ENCODE measurements around the gene FBXO48.

The FBXO48 gene

GRCh38 chr2:68458981-68459380, 8.1 kb downstream of the FBXO48 start:
- no peak overlapping the region for H3K27ac ChIP-seq (ENCODE audit: low read length)
- no peak overlapping the region for H3K9ac ChIP-seq (ENCODE audit: low read depth, low read length)
- no peak for TF ChIP-seq EZH2 (IDR thresholded peaks at IDR 0.05; ENCODE audit: borderline replicate concordance, low read depth, low read length, severe bottlenecking)
- no peak for TF ChIP-seq CTCF (IDR thresholded peaks at IDR 0.05; ENCODE audit: borderline replicate concordance, extremely low read depth, low read length, poor library complexity, severe bottlenecking)
- no peak overlapping the region for H3K4me2 ChIP-seq (ENCODE audit: insufficient read depth, low read length)
- DNase-seq = no peak
- H3K4me3 ChIP-seq (ENCODE audit: low read depth in 1 of 2, low read length in 2 of 2) = no peak overlapping the region
- H3K4me1 ChIP-seq (ENCODE audit: insufficient read depth, low read length) = peaks cover 9% of the 10 kb centered on the region
- no peaks in the 10 kb centered on the region for H3K36me3 ChIP-seq (ENCODE audit: insufficient read depth, low read length)
- no peak overlapping the region for H2AFZ ChIP-seq (ENCODE audit: low read depth, low read length)
- ATAC-seq (ENCODE audit: insufficient read depth, low read depth) = no peak
- no peaks in the 10 kb centered on the region for H3K79me2 ChIP-seq (ENCODE audit: insufficient read depth, low read length)
- no peaks in the 10 kb centered on the region for H3K27me3 ChIP-seq (ENCODE audit: insufficient read depth, low read length, poor library complexity)
- no peaks in the 10 kb centered on the region for H3K9me3 ChIP-seq (ENCODE audit: insufficient read depth, low read length, severe bottlenecking)
- no peaks in the 10 kb centered on the region for H4K20me1 ChIP-seq (ENCODE audit: insufficient read depth, low read length)

- no peaks in the 10 kb centered on the region for H3K36me3 ChIP-seq (ENCODE audit: insufficient read depth, low read length)
- H3K9ac ChIP-seq (ENCODE audit: low read depth, low read length) = no peak overlapping the region
- no peak overlapping the region for H3K27ac ChIP-seq (ENCODE audit: low read length)
- TF ChIP-seq EZH2 (IDR thresholded peaks at IDR 0.05; ENCODE audit: borderline replicate concordance, low read depth, low read length, severe bottlenecking) = no peak
- ATAC-seq (ENCODE audit: insufficient read depth, low read depth) (no peak), DNase-seq (no peak)
- H3K9me3 ChIP-seq (ENCODE audit: insufficient read depth, low read length, severe bottlenecking) = no peaks in the 10 kb centered on the region
- H3K4me3 ChIP-seq (ENCODE audit: low read depth in 1 of 2, low read length in 2 of 2) = no peak overlapping the region
- H4K20me1 ChIP-seq (ENCODE audit: insufficient read depth, low read length) = no peaks in the 10 kb centered on the region
- H3K27me3 ChIP-seq (ENCODE audit: insufficient read depth, low read length, poor library complexity) = no peaks in the 10 kb centered on the region
- no peak overlapping the region for H3K4me2 ChIP-seq (ENCODE audit: insufficient read depth, low read length)
- no peaks in the 10 kb centered on the region for H3K79me2 ChIP-seq (ENCODE audit: insufficient read depth, low read length)
- H2AFZ ChIP-seq (ENCODE audit: low read depth, low read length) = no peak overlapping the region
- H3K4me1 ChIP-seq (ENCODE audit: insufficient read depth, low read length) = peaks cover 9% of the 10 kb centered on the region
Observed at GRCh38 chr2:68456198-68456597, 10.9 kb downstream of the FBXO48 start.

GRCh38 chr2:68454719-68455118, 12.4 kb downstream of the FBXO48 start:
- Histone ChIP-seq H3K9ac (ENCODE audit: low read depth, low read length) (no peak overlapping the region), H4K20me1 (ENCODE audit: insufficient read depth, low read length) (no peaks in the 10 kb centered on the region), H3K36me3 (ENCODE audit: insufficient read depth, low read length) (no peaks in the 10 kb centered on the region), H3K27me3 (ENCODE audit: insufficient read depth, low read length, poor library complexity) (no peaks in the 10 kb centered on the region), H3K4me1 (ENCODE audit: insufficient read depth, low read length) (peaks cover 9% of the 10 kb centered on the region), H3K79me2 (ENCODE audit: insufficient read depth, low read length) (no peaks in the 10 kb centered on the region), H3K4me3 (ENCODE audit: low read depth in 1 of 2, low read length in 2 of 2) (no peak overlapping the region), H3K4me2 (ENCODE audit: insufficient read depth, low read length) (no peak overlapping the region), H2AFZ (ENCODE audit: low read depth, low read length) (no peak overlapping the region), H3K9me3 (ENCODE audit: insufficient read depth, low read length, severe bottlenecking) (no peaks in the 10 kb centered on the region), H3K27ac (ENCODE audit: low read length) (no peak overlapping the region)
- TF ChIP-seq EZH2 (IDR thresholded peaks at IDR 0.05; ENCODE audit: borderline replicate concordance, low read depth, low read length, severe bottlenecking) = no peak
- TF ChIP-seq CTCF (IDR thresholded peaks at IDR 0.05; ENCODE audit: borderline replicate concordance, extremely low read depth, low read length, poor library complexity, severe bottlenecking) = no peak
- DNase-seq (no peak), ATAC-seq (ENCODE audit: insufficient read depth, low read depth) (no peak)

GRCh38 chr2:68453761-68454360, 13.2 kb downstream of the FBXO48 start:
- Histone ChIP-seq H3K36me3 (ENCODE audit: insufficient read depth, low read length) (no peaks in the 10 kb centered on the region), H3K9ac (ENCODE audit: low read depth, low read length) (no peak overlapping the region), H2AFZ (ENCODE audit: low read depth, low read length) (no peak overlapping the region), H3K27me3 (ENCODE audit: insufficient read depth, low read length, poor library complexity) (no peaks in the 10 kb centered on the region), H3K79me2 (ENCODE audit: insufficient read depth, low read length) (no peaks in the 10 kb centered on the region), H3K4me1 (ENCODE audit: insufficient read depth, low read length) (peaks cover 9% of the 10 kb centered on the region), H3K4me2 (ENCODE audit: insufficient read depth, low read length) (no peak overlapping the region), H4K20me1 (ENCODE audit: insufficient read depth, low read length) (no peaks in the 10 kb centered on the region), H3K4me3 (ENCODE audit: low read depth in 1 of 2, low read length in 2 of 2) (no peak overlapping the region), H3K9me3 (ENCODE audit: insufficient read depth, low read length, severe bottlenecking) (no peaks in the 10 kb centered on the region), H3K27ac (ENCODE audit: low read length) (no peak overlapping the region)
- no peak for ATAC-seq (ENCODE audit: insufficient read depth, low read depth)
- TF ChIP-seq EZH2 (IDR thresholded peaks at IDR 0.05; ENCODE audit: borderline replicate concordance, low read depth, low read length, severe bottlenecking) (no peak), CTCF (IDR thresholded peaks at IDR 0.05; ENCODE audit: borderline replicate concordance, extremely low read depth, low read length, poor library complexity, severe bottlenecking) (no peak)
- no peak for DNase-seq
